Ishikawa (cell line): ENCODE results near the gene PRKD2.

ENCODE experiments used
- EGR1 ChIP-seq: IDR thresholded peaks from 2 replicates; pipeline ENCODE4 v1.6.1; 2012
- EP300 ChIP-seq: IDR thresholded peaks from 2 replicates; pipeline ENCODE4 v1.6.1; 2012; ENCODE audit warnings: borderline replicate concordance
- FOXM1 ChIP-seq: IDR thresholded peaks from 2 replicates; pipeline ENCODE4 v1.6.1; 2012; ENCODE audit warnings: low read depth, borderline replicate concordance
- NFIC ChIP-seq: IDR thresholded peaks from 2 replicates; pipeline ENCODE4 v1.6.1; 2012
- RAD21 ChIP-seq: IDR thresholded peaks from 2 replicates; pipeline ENCODE4 v1.6.1; 2012; ENCODE audit warnings: low read depth
- TAF1 ChIP-seq: IDR thresholded peaks from 2 replicates; pipeline ENCODE4 v1.6.1; 2012; ENCODE audit warnings: low read depth, mild to moderate bottlenecking
- TCF12 ChIP-seq: IDR thresholded peaks from 2 replicates; pipeline ENCODE4 v1.6.1; 2012; ENCODE audit warnings: low read depth
- YY1 ChIP-seq: IDR thresholded peaks from 2 replicates; pipeline ENCODE4 v1.6.1; 2012; ENCODE audit warnings: low read depth
- ZBTB7A ChIP-seq: IDR thresholded peaks from 2 replicates; pipeline ENCODE4 v1.6.1; 2012; ENCODE audit warnings: low read depth
- TF ChIP-seq, protein P1 (sequence below): IDR thresholded peaks from 2 replicates; pipeline ENCODE4 v1.6.1; 2012; ENCODE audit warnings: low read depth, mild to moderate bottlenecking
- TF ChIP-seq, protein P2 (sequence below): IDR thresholded peaks from 2 replicates; pipeline ENCODE4 v1.6.1; 2012

- TF ChIP-seq NFIC (no peak), ZBTB7A (no peak), YY1 (no peak), EP300 (no peak), RAD21 (no peak), TAF1 (no peak), FOXM1 (no peak), TCF12 (no peak), EGR1 (no peak)
- TF ChIP-seq, protein P1, sequence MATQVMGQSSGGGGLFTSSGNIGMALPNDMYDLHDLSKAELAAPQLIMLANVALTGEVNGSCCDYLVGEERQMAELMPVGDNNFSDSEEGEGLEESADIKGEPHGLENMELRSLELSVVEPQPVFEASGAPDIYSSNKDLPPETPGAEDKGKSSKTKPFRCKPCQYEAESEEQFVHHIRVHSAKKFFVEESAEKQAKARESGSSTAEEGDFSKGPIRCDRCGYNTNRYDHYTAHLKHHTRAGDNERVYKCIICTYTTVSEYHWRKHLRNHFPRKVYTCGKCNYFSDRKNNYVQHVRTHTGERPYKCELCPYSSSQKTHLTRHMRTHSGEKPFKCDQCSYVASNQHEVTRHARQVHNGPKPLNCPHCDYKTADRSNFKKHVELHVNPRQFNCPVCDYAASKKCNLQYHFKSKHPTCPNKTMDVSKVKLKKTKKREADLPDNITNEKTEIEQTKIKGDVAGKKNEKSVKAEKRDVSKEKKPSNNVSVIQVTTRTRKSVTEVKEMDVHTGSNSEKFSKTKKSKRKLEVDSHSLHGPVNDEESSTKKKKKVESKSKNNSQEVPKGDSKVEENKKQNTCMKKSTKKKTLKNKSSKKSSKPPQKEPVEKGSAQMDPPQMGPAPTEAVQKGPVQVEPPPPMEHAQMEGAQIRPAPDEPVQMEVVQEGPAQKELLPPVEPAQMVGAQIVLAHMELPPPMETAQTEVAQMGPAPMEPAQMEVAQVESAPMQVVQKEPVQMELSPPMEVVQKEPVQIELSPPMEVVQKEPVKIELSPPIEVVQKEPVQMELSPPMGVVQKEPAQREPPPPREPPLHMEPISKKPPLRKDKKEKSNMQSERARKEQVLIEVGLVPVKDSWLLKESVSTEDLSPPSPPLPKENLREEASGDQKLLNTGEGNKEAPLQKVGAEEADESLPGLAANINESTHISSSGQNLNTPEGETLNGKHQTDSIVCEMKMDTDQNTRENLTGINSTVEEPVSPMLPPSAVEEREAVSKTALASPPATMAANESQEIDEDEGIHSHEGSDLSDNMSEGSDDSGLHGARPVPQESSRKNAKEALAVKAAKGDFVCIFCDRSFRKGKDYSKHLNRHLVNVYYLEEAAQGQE, result no peak
- TF ChIP-seq, protein P2, sequence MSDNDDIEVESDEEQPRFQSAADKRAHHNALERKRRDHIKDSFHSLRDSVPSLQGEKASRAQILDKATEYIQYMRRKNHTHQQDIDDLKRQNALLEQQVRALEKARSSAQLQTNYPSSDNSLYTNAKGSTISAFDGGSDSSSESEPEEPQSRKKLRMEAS, result no peak
Observed at GRCh38 chr19:46731584-46731983, 14.7 kb upstream of the PRKD2 start.
